K562 (cell line): ENCODE results near the gene EGR1. TPM values are rescaled to one million over a fixed set of nuclear protein-coding genes. Genes with fewer than 3 reads are reported as not detected.

ENCODE experiments used
- ETS1 ChIP-seq: conservative IDR thresholded peaks from 2 replicates; pipeline ENCODE4 v1.6.1; 2011; ENCODE audit warnings: low read depth, mild to moderate bottlenecking, low read length; ENCODE audit not compliant: control insufficient read depth
- HDAC2 ChIP-seq: fragments of 450-650 bp; IDR thresholded peaks from 2 replicates; pipeline ENCODE4 v1.6.1; 2016; ENCODE audit warnings: mild to moderate bottlenecking
- MTA1 ChIP-seq: fragments of 450-650 bp; IDR thresholded peaks from 2 replicates; pipeline ENCODE4 v1.6.1; 2017; ENCODE audit warnings: borderline replicate concordance
- RBM14 ChIP-seq: fragments of 200-400 bp; formaldehyde crosslinking; IDR thresholded peaks from 2 replicates; pipeline ENCODE4 v1.6.1; 2018; ENCODE audit warnings: low read depth, mild to moderate bottlenecking, low read length, moderate library complexity, borderline replicate concordance; ENCODE audit not compliant: insufficient read depth
- RNF2 ChIP-seq: sonication (generic); IDR thresholded peaks from 2 replicates; pipeline ENCODE4 v1.6.1; 2016
- SMC3 ChIP-seq: conservative IDR thresholded peaks from 2 replicates; pipeline ENCODE4 v1.6.1; 2011; ENCODE audit warnings: low read depth, low read length, improper control_type of control experiment; ENCODE audit not compliant: insufficient read depth
- TRIM24 ChIP-seq, 2 experiments: fragments of 450-650 bp; IDR thresholded peaks; 2 replicates each; pipeline ENCODE4 v1.6.1; 2016
- ZNF146 ChIP-seq: IDR thresholded peaks from one replicate; pipeline ENCODE4 v1.6.1; 2018; ENCODE audit warnings: missing compliant biosample characterization; ENCODE audit not compliant: unreplicated experiment
- ZNF431 ChIP-seq: sonication (generic); formaldehyde crosslinking; IDR thresholded peaks from 2 replicates; pipeline ENCODE4 v1.8.0; 2022; ENCODE audit warnings: mild to moderate bottlenecking, missing genetic modification reagents
- ZNF592 ChIP-seq: fragments of 450-650 bp; IDR thresholded peaks from 2 replicates; pipeline ENCODE4 v1.6.1; 2017; ENCODE audit warnings: antibody characterized with exemption, mild to moderate bottlenecking
- ZNF609 ChIP-seq: sonication (generic); formaldehyde crosslinking; IDR thresholded peaks from 2 replicates; pipeline ENCODE4 v1.8.1; 2023; ENCODE audit warnings: missing genetic modification reagents, mild to moderate bottlenecking, borderline replicate concordance
- polyA plus RNA-seq, 8 experiments: library from polyadenylated mRNA; depleted of rRNA in 4 of 8; stranded (reverse) in 5 of 8; unstranded in 3 of 8; fragments of >200 nt; fragmentation: Nextera tagmentation in 2 of 8; fragmentation: Illumina TruSeq in 1 of 8; extraction: Ambion mirVana in 2 of 8; extraction: Trizol in 1 of 8; gene quantifications; 2 replicates each; pipeline versions ENCODE4 v1.2.1 to v1.2.3, GENCODE V29; 2011 to 2014; ENCODE audit warnings: inconsistent platforms in 1 of 8, missing spikeins in 1 of 8
- total RNA-seq, 7 experiments: library from RNA; depleted of rRNA in 6 of 7; stranded (reverse); fragments of >200 nt in 6 of 7; fragmentation: Illumina TruSeq in 2 of 7; extraction: Trizol in 2 of 7; gene quantifications; 2 replicates each; pipeline versions ENCODE4 v1.2.1 to v1.2.3, GENCODE V29; 2011 to 2021; ENCODE audit warnings: low replicate concordance in 1 of 7
- TF ChIP-seq, protein P1 (sequence below): fragments of 250-450 bp; sonication (Bioruptor Pico); IDR thresholded peaks from 2 replicates; pipeline ENCODE4 v1.4.0; 2020
- TF ChIP-seq, protein P2 (sequence below): fragments of 250-450 bp; sonication (Bioruptor Pico); IDR thresholded peaks from 2 replicates; pipeline ENCODE4 v1.4.0; 2020; ENCODE audit warnings: mild to moderate bottlenecking, moderate library complexity

EGR1 gene
- total and polyA plus RNA-seq, 9 of the 15 experiments (the other 6 are each of a cell fraction or from before 2014, with no cell fraction given), result 1.3 to 132 (median 21.5) TPM

DNA sequence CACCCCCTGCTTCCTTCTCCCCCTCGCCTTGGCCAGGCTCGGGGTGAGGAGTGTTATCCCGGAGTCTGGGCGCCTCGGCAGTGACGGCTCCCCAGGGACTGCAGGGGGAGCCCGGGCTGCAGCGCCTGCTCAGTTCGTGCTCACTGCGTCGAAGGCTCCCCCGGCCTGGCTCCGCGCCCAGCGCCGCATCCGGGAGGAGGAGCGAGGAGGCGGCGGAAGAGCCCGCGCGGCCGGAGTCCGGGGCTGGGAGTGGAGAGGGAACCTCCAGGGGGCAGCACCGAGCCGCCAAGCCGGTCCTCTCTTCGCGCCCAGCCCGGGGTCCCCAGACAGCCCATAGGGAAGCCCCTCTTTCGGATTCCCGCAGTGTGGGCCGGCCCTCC is 1.3 kb upstream of the EGR1 start (continued):
- TF ChIP-seq, protein P1, sequence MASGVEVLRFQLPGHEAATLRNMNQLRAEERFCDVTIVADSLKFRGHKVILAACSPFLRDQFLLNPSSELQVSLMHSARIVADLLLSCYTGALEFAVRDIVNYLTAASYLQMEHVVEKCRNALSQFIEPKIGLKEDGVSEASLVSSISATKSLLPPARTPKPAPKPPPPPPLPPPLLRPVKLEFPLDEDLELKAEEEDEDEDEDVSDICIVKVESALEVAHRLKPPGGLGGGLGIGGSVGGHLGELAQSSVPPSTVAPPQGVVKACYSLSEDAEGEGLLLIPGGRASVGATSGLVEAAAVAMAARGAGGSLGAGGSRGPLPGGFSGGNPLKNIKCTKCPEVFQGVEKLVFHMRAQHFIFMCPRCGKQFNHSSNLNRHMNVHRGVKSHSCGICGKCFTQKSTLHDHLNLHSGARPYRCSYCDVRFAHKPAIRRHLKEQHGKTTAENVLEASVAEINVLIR (CRISPR knock-in tag), result peak; percentile 46
- TF ChIP-seq ZNF146 (CRISPR knock-in tag) (no peak), ZNF609 (no peak), ZNF592 (peak; percentile 67), TRIM24 (IDR thresholded peaks at IDR 0.05) (0 out of 4 replicates have a peak, but pooled peaks of 1 of the 2 experiments have one; percentile 8), RNF2 (peak; percentile 35), SMC3 (peak; percentile 39; the same call in 1 of the 2 replicates), HDAC2 (no peak), RBM14 (no peak), ZNF431 (peak; percentile 64; the same call in 1 of the 2 replicates), MTA1 (no peak; the same call in 1 of the 2 replicates), ETS1 (peak; percentile 66)
- TF ChIP-seq, protein P2, sequence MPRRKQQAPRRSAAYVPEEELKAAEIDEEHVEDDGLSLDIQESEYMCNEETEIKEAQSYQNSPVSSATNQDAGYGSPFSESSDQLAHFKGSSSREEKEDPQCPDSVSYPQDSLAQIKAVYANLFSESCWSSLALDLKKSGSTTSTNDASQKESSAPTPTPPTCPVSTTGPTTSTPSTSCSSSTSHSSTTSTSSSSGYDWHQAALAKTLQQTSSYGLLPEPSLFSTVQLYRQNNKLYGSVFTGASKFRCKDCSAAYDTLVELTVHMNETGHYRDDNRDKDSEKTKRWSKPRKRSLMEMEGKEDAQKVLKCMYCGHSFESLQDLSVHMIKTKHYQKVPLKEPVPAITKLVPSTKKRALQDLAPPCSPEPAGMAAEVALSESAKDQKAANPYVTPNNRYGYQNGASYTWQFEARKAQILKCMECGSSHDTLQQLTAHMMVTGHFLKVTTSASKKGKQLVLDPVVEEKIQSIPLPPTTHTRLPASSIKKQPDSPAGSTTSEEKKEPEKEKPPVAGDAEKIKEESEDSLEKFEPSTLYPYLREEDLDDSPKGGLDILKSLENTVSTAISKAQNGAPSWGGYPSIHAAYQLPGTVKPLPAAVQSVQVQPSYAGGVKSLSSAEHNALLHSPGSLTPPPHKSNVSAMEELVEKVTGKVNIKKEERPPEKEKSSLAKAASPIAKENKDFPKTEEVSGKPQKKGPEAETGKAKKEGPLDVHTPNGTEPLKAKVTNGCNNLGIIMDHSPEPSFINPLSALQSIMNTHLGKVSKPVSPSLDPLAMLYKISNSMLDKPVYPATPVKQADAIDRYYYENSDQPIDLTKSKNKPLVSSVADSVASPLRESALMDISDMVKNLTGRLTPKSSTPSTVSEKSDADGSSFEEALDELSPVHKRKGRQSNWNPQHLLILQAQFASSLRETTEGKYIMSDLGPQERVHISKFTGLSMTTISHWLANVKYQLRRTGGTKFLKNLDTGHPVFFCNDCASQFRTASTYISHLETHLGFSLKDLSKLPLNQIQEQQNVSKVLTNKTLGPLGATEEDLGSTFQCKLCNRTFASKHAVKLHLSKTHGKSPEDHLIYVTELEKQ (CRISPR knock-in tag), result no peak
